Measurements from ENCODE around the gene COPZ1.
"Not testable (repeated sequence)": the region's sequence is repeated elsewhere in the genome, so short reads cannot be mapped to it uniquely, and the experiment has no call there.

COPZ1 gene

GRCh38 chr12:54331461-54331860 is 6.5 kb downstream of the COPZ1 start:
- DNase-seq (ENCODE audit: low read depth): no peak

- no peak for DNase-seq (ENCODE audit: low read depth)
These were observed 8.6 kb downstream of the COPZ1 start for GRCh38 chr12:54333420-54334034.

- DNase-seq (ENCODE audit: low read depth): no peak
These were observed 12.4 kb downstream of the COPZ1 start for GRCh38 chr12:54337280-54337842.

GRCh38 chr12:54337854-54338650 is 13.1 kb downstream of the COPZ1 start:
- no peak for DNase-seq (ENCODE audit: low read depth)

- no peak for DNase-seq (ENCODE audit: low read depth)
These were observed 13.9 kb downstream of the COPZ1 start for GRCh38 chr12:54338698-54339296.

- no peak for DNase-seq (ENCODE audit: low read depth)
These were observed 15.9 kb downstream of the COPZ1 start for GRCh38 chr12:54340846-54341245.

- DNase-seq (ENCODE audit: low read depth): no peak
These were observed 16.7 kb downstream of the COPZ1 start for GRCh38 chr12:54341378-54342300.

- DNase-seq (ENCODE audit: low read depth): no peak
These were observed 24.1 kb downstream of the COPZ1 start for GRCh38 chr12:54349036-54349435.

GRCh38 chr12:54349679-54350078 is 24.7 kb downstream of the COPZ1 start:
- no peak for DNase-seq (ENCODE audit: low read depth)

GRCh38 chr12:54350743-54351142 is 25.8 kb downstream of the COPZ1 start:
- no peak for DNase-seq (ENCODE audit: low read depth)

- DNase-seq (ENCODE audit: low read depth): no peak
These were observed 26.4 kb downstream of the COPZ1 start for GRCh38 chr12:54351341-54351740.

- no peak for DNase-seq (ENCODE audit: low read depth)
These were observed 27.1 kb downstream of the COPZ1 start for GRCh38 chr12:54352022-54352531.

- DNase-seq (ENCODE audit: low read depth): no peak
These were observed 28.3 kb downstream of the COPZ1 start for GRCh38 chr12:54352891-54353874.

GRCh38 chr12:54354271-54354670 is 29.3 kb downstream of the COPZ1 start:
- DNase-seq (ENCODE audit: low read depth): not testable (repeated sequence)

- no peak for DNase-seq (ENCODE audit: low read depth)
These were observed 30.3 kb downstream of the COPZ1 start for GRCh38 chr12:54355104-54355815.

- DNase-seq (ENCODE audit: low read depth): no peak
These were observed 31.3 kb downstream of the COPZ1 start for GRCh38 chr12:54356228-54356627.

- no peak for DNase-seq (ENCODE audit: low read depth)
These were observed 32.0 kb downstream of the COPZ1 start for GRCh38 chr12:54356951-54357356.

GRCh38 chr12:54357506-54358190 is 32.7 kb downstream of the COPZ1 start:
- DNase-seq (ENCODE audit: low read depth): no peak
